ENCODE data around the gene MYRIP.

GRCh38 chr3:40053663-40054062 is 244.3 kb downstream of the MYRIP start:
- TF ChIP-seq POLR2AphosphoS5 (IDR thresholded peaks at IDR 0.05; ENCODE audit: low read depth, low read length) (no peak), POLR2A (IDR thresholded peaks at IDR 0.05; ENCODE audit: low read depth, low read length) (no peak), POU2F2 (IDR thresholded peaks at IDR 0.05; ENCODE audit: low read depth, low read length) (no peak)

Measured in GM12891 (cell line).